ENCODE data around the gene EHMT1.

EHMT1 gene

GRCh38 chr9:137690930-137691645 is 72.3 kb downstream of the EHMT1 start:
- no peak for DNase-seq (ENCODE audit: extremely low read depth in 1 of 2, low read depth in 1 of 2)

- DNase-seq (ENCODE audit: extremely low read depth in 1 of 2, low read depth in 1 of 2): no peak
Measured at GRCh38 chr9:137691646-137692351, 73.0 kb downstream of the EHMT1 start.

- DNase-seq (ENCODE audit: extremely low read depth in 1 of 2, low read depth in 1 of 2): no peak
Measured at GRCh38 chr9:137694236-137694959, 75.6 kb downstream of the EHMT1 start.

- no peak for DNase-seq (ENCODE audit: extremely low read depth in 1 of 2, low read depth in 1 of 2)
Measured at GRCh38 chr9:137694962-137695875, 76.4 kb downstream of the EHMT1 start.

- no peak for DNase-seq (ENCODE audit: extremely low read depth in 1 of 2, low read depth in 1 of 2)
Measured at GRCh38 chr9:137696136-137696925, 77.5 kb downstream of the EHMT1 start.

GRCh38 chr9:137697193-137697592 is 78.4 kb downstream of the EHMT1 start:
- DNase-seq (ENCODE audit: extremely low read depth in 1 of 2, low read depth in 1 of 2): no peak

GRCh38 chr9:137697832-137698231 is 79.0 kb downstream of the EHMT1 start:
- no peak for DNase-seq (ENCODE audit: extremely low read depth in 1 of 2, low read depth in 1 of 2)

GRCh38 chr9:137700911-137701310 is 82.1 kb downstream of the EHMT1 start:
- no peak for DNase-seq (ENCODE audit: extremely low read depth in 1 of 2, low read depth in 1 of 2)

GRCh38 chr9:137702615-137703379 is 84.0 kb downstream of the EHMT1 start:
- DNase-seq (ENCODE audit: extremely low read depth in 1 of 2, low read depth in 1 of 2): no peak

- DNase-seq (ENCODE audit: extremely low read depth in 1 of 2, low read depth in 1 of 2): no peak
Measured at GRCh38 chr9:137703842-137704508, 85.2 kb downstream of the EHMT1 start.

GRCh38 chr9:137705443-137705863 is 86.6 kb downstream of the EHMT1 start:
- DNase-seq (ENCODE audit: extremely low read depth in 1 of 2, low read depth in 1 of 2): no peak

GRCh38 chr9:137705906-137706305 is 87.1 kb downstream of the EHMT1 start:
- no peak for DNase-seq (ENCODE audit: extremely low read depth in 1 of 2, low read depth in 1 of 2)

GRCh38 chr9:137707361-137707760 is 88.6 kb downstream of the EHMT1 start:
- no peak for DNase-seq (ENCODE audit: extremely low read depth in 1 of 2, low read depth in 1 of 2)

- DNase-seq (ENCODE audit: extremely low read depth in 1 of 2, low read depth in 1 of 2): no peak
Measured at GRCh38 chr9:137708590-137709284, 89.9 kb downstream of the EHMT1 start.

GRCh38 chr9:137709411-137710101 is 90.8 kb downstream of the EHMT1 start:
- DNase-seq (ENCODE audit: extremely low read depth in 1 of 2, low read depth in 1 of 2): no peak

GRCh38 chr9:137710704-137711103 is 91.9 kb downstream of the EHMT1 start:
- no peak for DNase-seq (ENCODE audit: extremely low read depth in 1 of 2, low read depth in 1 of 2)

GRCh38 chr9:137711678-137712105 is 92.9 kb downstream of the EHMT1 start:
- no peak for DNase-seq (ENCODE audit: extremely low read depth in 1 of 2, low read depth in 1 of 2)
